ENCODE data around the gene EIF4B.

DNA sequence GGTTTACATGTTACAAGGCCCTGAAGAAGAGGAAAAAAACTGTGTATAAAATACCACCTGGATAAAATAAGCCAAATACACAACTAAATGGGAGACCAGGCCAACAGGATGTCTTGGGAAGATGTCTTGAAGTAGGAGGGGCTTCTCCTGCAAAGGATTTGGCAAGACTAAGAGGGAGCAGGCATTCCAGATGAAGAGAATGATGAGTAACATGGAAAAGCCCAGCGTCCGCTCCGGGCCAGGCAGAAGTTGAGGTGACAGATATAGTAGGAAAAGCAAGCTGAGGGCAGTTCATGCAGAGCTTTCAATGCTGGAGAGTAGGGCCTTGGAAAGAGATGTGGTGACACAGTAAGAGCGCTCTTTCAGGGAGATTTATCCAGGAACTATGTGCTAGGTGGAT is 16.1 kb upstream of the EIF4B start:
- no peak for TF ChIP-seq GATA2 (IDR thresholded peaks at IDR 0.05; ENCODE audit: low read depth, low read length)
- TF ChIP-seq GATA3 (IDR thresholded peaks at IDR 0.05; ENCODE audit: low read depth, low read length): no peak
